SK-N-MC (cell line): ENCODE measurements around the gene DNAH17.

Source experiments
- EZH2 ChIP-seq: fragments of 200-600 bp; sonication (generic); IDR thresholded peaks from one replicate; pipeline ENCODE4 v1.6.1; 2017; ENCODE audit warnings: antibody characterized with exemption
- FOXP2 ChIP-seq: optimal IDR thresholded peaks from 2 replicates; pipeline ENCODE3; 2011; ENCODE audit warnings: mild to moderate bottlenecking, moderate library complexity; ENCODE audit not compliant: insufficient read depth; ENCODE audit errors: extremely low read length, control extremely low read depth
- POLR2AphosphoS5 ChIP-seq: IDR thresholded peaks from 2 replicates; pipeline ENCODE4 v1.6.1; 2012; ENCODE audit warnings: mild to moderate bottlenecking, low read depth, low read length, borderline replicate concordance

GRCh38 chr17:78502611-78503148 is 74.5 kb downstream of the DNAH17 start:
- TF ChIP-seq POLR2AphosphoS5 (no peak), EZH2 (no peak), FOXP2 (no peak)
